ENCODE measurements around the gene DGKE. TPM values are rescaled to one million over a fixed set of nuclear protein-coding genes. Genes with fewer than 3 reads are reported as not detected.

Gene DGKE
- total and polyA plus RNA-seq, 2 of the 8 experiments (the other 6 are each of a cell fraction or from before 2014, with no cell fraction given) = 1.7 to 7.4 TPM

GRCh38 chr17:56850591-56850990 lies 16.6 kb downstream of the DGKE start:
- CTCF ChIA-PET (ENCODE audit: partially characterized antibody) = interaction anchor here (1.1 to 2.3 kb wide), 3 partner anchors 14 to 31 kb away, joined by 5 to 6 read pairs (median 6); partner anchors contain the start of genes C17orf67 and DGKE
- no peak overlapping the region for H4K5ac ChIP-seq (ENCODE audit: insufficient read length, low read depth, low read length)
- H2BK12ac ChIP-seq (ENCODE audit: low read depth, low read length) = no peak overlapping the region
- no peaks in the 10 kb centered on the region for H3K27me3 ChIP-seq (replicated peaks in 1 of 4; ENCODE audit: control insufficient read depth in 3 of 4, extremely low read depth in 1 of 4, insufficient read depth in 3 of 4, low read length in 3 of 4)
- H3K4me1 ChIP-seq (replicated peaks in 1 of 4; ENCODE audit: control insufficient read depth in 3 of 4, insufficient read depth in 4 of 4, low read length in 3 of 4) = no peaks in the 10 kb centered on the region
- no peak for TF ChIP-seq YY1 (IDR thresholded peaks at IDR 0.05; ENCODE audit: low read depth, low read length)
- TF ChIP-seq RBBP5 (IDR thresholded peaks at IDR 0.05; ENCODE audit: borderline replicate concordance, low read depth, low read length) = no peak
- no peak for TF ChIP-seq JUND (IDR thresholded peaks at IDR 0.05; ENCODE audit: low read length)
- TF ChIP-seq CBX5 (IDR thresholded peaks at IDR 0.05; ENCODE audit: low read depth, low read length) = no peak
- TF ChIP-seq TCF12 (IDR thresholded peaks at IDR 0.05; ENCODE audit: low read depth, low read length) = no peak
- TF ChIP-seq POLR2A (IDR thresholded peaks at IDR 0.05; ENCODE audit: control extremely low read depth in 1 of 2, low read depth in 2 of 2, low read length in 2 of 2) = no peak
- no peak for TF ChIP-seq POLR2AphosphoS5 (IDR thresholded peaks at IDR 0.05; ENCODE audit: low read depth, low read length)
- no peak for TF ChIP-seq BACH1 (IDR thresholded peaks at IDR 0.05; ENCODE audit: low read length)
- TF ChIP-seq CTCF (IDR thresholded peaks at IDR 0.05; ENCODE audit: control extremely low read depth in 1 of 3, insufficient read depth in 1 of 3, low read depth in 1 of 3, low read length in 3 of 3) = no peak
- no peak for TF ChIP-seq GABPA (IDR thresholded peaks at IDR 0.05; ENCODE audit: borderline replicate concordance, insufficient read depth, low read length)
- no peak for TF ChIP-seq SP4 (IDR thresholded peaks at IDR 0.05; ENCODE audit: low read length)
- no peak for TF ChIP-seq PHF8 (conservative IDR thresholded peaks at IDR 0.05; ENCODE audit: low read depth, low read length)
- TF ChIP-seq CEBPB (IDR thresholded peaks at IDR 0.05; ENCODE audit: low read depth, low read length) = no peak
- TF ChIP-seq CHD2 (IDR thresholded peaks at IDR 0.05; ENCODE audit: low read length) = no peak
- H3K23me2 ChIP-seq (ENCODE audit: low read depth, low read length) = no peaks in the 10 kb centered on the region
- H3K23ac ChIP-seq (ENCODE audit: insufficient read length) = no peak overlapping the region
- H3K18ac ChIP-seq (ENCODE audit: extremely low read depth, low read length) = no peak overlapping the region
- H3K79me2 ChIP-seq (ENCODE audit: control insufficient read depth in 1 of 2, insufficient read depth in 2 of 2, low read length in 2 of 2) = no peaks in the 10 kb centered on the region
- DNase-seq (ENCODE audit: low read depth in 1 of 2, low spot score in 2 of 2) (no peak), FAIRE-seq (no peak)
- no peak overlapping the region for H3K4me2 ChIP-seq (ENCODE audit: insufficient read depth in 1 of 2, low read depth in 2 of 2, low read length in 2 of 2)
- H3K27ac ChIP-seq (ENCODE audit: low read depth, low read length) = no peak overlapping the region
- peaks cover 2 to 10% (median 6%) of the 10 kb centered on the region in 4 experiments; a peak in 3 of 8 replicates for H3K36me3 ChIP-seq (ENCODE audit: control insufficient read depth in 2 of 4, insufficient read depth in 4 of 4, low read length in 3 of 4)
- no peak overlapping the region for H3K9ac ChIP-seq (replicated peaks in 1 of 4; ENCODE audit: extremely low read depth in 1 of 4, low read depth in 3 of 4, low read length in 3 of 4)
- POLR2A ChIA-PET (ENCODE audit: partially characterized antibody) = interaction anchor here (2.3 kb wide), 1 partner anchor 16 kb away, joined by 9 read pairs; the partner anchor contains the start of gene DGKE
- no peak overlapping the region for H2BK120ac ChIP-seq (replicated peaks; ENCODE audit: low read depth, low read length)
- H4K20me1 ChIP-seq (replicated peaks in 1 of 2; ENCODE audit: control insufficient read depth in 1 of 2, insufficient read depth in 2 of 2, low read length in 2 of 2) = no peaks in the 10 kb centered on the region
- H3K9me3 ChIP-seq (ENCODE audit: insufficient read depth in 2 of 2, low read depth in 1 of 2, low read length in 1 of 2) = no peaks in the 10 kb centered on the region
- no peaks in the 10 kb centered on the region for H3K79me1 ChIP-seq (ENCODE audit: low read depth, low read length)
- no peak overlapping the region for H3K56ac ChIP-seq (replicated peaks; ENCODE audit: insufficient read length, low read depth, low read length)
- H3K4me3 ChIP-seq (ENCODE audit: extremely low read depth in 1 of 4, insufficient read depth in 2 of 4, low read depth in 3 of 4, low read length in 4 of 4) = no peak overlapping the region
- no peak overlapping the region for H4K91ac ChIP-seq (replicated peaks; ENCODE audit: insufficient read length, low read length)
- H2AK5ac ChIP-seq (ENCODE audit: low read depth, low read length) = no peak overlapping the region
- no peak overlapping the region for H2BK20ac ChIP-seq (ENCODE audit: low read length)
- no peak overlapping the region for H3K14ac ChIP-seq (ENCODE audit: insufficient read length)
- no peak overlapping the region for H2AFZ ChIP-seq (ENCODE audit: low read length)
- H2BK15ac ChIP-seq (ENCODE audit: low read length) = no peak overlapping the region
- WGBS, 2 experiments (ENCODE audit: extremely low coverage in 1 of 2, insufficient coverage in 1 of 2, insufficient read length in 1 of 2, insufficient replicate concordance in 2 of 2, low coverage in 1 of 2, low lambda C conversion rate in 2 of 2, missing lambda C conversion rate in 1 of 2) = 83% methylated on average over 2 of the region's 2 CpGs; no CpG with 5 or more reads in 1 of the 2 experiments
- no peak overlapping the region for H2BK5ac ChIP-seq (ENCODE audit: low read depth, low read length)
- no peak overlapping the region for H4K8ac ChIP-seq (ENCODE audit: extremely low read depth, insufficient read depth, low read length)
- H3K4ac ChIP-seq (replicated peaks; ENCODE audit: insufficient read length, low read depth, low read length) = no peak overlapping the region
